SU-DHL-6 (cell line): ENCODE data around the gene GREB1L.

Source experiments
- EZH2phosphoT487 ChIP-seq: fragments of 200-600 bp; sonication (generic), shearing (Covaris generic); conservative IDR thresholded peaks from 2 replicates; pipeline ENCODE4 v1.6.1; 2018; ENCODE audit warnings: mild to moderate bottlenecking, antibody characterized with exemption, low read length, moderate library complexity, mixed read lengths
- TF ChIP-seq, protein P1 (sequence below): fragments of 200-600 bp; sonication (generic); IDR thresholded peaks from one replicate; pipeline ENCODE4 v1.5.1; 2017; ENCODE audit warnings: antibody characterized with exemption, mild to moderate bottlenecking, low read length, moderate library complexity; ENCODE audit not compliant: insufficient read depth, poor library complexity, severe bottlenecking

- TF ChIP-seq, protein P1, sequence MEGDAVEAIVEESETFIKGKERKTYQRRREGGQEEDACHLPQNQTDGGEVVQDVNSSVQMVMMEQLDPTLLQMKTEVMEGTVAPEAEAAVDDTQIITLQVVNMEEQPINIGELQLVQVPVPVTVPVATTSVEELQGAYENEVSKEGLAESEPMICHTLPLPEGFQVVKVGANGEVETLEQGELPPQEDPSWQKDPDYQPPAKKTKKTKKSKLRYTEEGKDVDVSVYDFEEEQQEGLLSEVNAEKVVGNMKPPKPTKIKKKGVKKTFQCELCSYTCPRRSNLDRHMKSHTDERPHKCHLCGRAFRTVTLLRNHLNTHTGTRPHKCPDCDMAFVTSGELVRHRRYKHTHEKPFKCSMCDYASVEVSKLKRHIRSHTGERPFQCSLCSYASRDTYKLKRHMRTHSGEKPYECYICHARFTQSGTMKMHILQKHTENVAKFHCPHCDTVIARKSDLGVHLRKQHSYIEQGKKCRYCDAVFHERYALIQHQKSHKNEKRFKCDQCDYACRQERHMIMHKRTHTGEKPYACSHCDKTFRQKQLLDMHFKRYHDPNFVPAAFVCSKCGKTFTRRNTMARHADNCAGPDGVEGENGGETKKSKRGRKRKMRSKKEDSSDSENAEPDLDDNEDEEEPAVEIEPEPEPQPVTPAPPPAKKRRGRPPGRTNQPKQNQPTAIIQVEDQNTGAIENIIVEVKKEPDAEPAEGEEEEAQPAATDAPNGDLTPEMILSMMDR: no peak
- TF ChIP-seq EZH2phosphoT487: no peak
These were observed 53.1 kb downstream of the GREB1L start for GRCh38 chr18:21295101-21295500.
